HG03103 (cell line): ENCODE measurements around the gene RUNX2.
A peak's percentile ranks its signal among the peaks of the same experiment; 100 is the strongest.

Experiments
- ATAC-seq: cut with Tn5 transposase; IDR thresholded peaks from one replicate; pipeline ENCODE4 v1.9.1; 2021; ENCODE audit warnings: low read depth; ENCODE audit not compliant: unreplicated experiment

The RUNX2 gene

GRCh38 chr6:45477790-45478189 lies 149.7 kb downstream of the RUNX2 start:
- ATAC-seq, result no peak

DNA sequence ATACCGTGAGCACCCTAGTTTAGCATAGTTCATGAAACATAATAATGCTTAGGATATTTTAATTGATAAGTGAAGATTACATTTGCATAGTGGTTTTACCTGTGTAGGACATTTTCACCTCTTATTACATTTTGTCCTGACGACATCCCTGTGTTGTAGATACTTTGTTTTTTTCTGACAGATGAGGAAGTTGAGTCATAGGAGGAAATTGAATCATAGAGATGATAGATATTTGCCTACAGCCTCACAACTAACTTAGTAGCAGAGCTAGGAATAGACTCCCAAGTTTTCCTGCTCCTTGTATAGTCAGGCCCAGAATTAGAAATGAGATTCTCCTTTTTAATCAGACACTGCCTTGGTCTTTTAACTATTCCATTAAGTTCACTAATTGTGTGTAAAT lies 150.1 kb downstream of the RUNX2 start:
- ATAC-seq, result no peak

- peak; percentile 83 for ATAC-seq
These were observed 152.0 kb downstream of the RUNX2 start for GRCh38 chr6:45479834-45480751.

DNA sequence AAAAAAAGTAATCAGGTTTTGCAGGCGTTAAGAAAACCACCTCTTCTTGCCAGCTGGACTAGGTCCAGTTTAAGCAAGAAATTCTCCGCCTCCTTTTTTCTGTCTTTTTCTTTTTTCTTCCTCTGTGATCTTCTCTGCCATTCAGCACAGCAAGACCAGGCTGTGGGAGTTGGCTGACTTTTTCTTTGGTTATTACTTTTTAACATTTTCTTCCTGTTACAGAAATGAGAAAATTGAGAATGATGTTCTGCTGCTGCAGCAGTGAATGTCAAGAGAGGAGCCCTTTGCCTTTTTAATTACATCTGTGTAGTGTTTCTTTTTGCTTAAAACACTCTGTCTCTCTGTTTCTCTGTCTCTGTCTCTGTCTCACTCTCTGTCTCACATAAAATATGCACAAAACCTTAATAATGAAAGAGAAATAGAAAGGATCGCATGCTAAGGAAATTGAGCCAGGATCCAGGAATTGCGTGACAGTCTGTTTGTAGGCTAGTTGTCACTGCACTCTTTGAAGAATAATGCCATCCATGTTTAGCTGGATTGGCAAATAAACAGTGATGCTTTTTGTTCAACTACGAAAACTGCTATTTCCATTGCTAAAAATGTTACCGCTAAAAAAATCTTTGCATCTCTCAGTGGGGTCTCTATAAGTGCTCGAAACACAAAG lies 152.8 kb downstream of the RUNX2 start:
- no peak for ATAC-seq

GRCh38 chr6:45483021-45483420 lies 154.9 kb downstream of the RUNX2 start:
- ATAC-seq, result no peak

GRCh38 chr6:45483501-45483900 lies 155.4 kb downstream of the RUNX2 start:
- no peak for ATAC-seq

- ATAC-seq, result no peak
These were observed 158.6 kb downstream of the RUNX2 start for GRCh38 chr6:45486736-45487135.

DNA sequence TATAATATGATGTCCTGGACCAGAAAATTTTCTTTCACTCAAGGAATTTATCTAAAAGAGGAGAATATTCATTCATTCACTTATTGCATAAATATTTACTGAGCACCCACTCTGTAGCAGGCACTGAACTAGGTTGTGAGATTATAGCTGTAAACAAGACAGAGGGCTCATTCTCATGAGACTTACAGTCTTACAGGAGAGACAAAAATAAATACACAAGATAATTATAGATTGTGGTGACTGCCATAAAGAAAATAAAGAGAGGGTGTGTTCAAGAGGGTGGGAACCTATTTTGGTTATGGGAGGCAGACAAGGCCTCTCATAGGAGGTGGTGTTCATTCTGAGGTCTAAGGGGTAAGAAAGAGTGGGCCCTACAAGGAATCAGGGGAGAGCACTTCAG lies 159.5 kb downstream of the RUNX2 start:
- no peak for ATAC-seq

DNA sequence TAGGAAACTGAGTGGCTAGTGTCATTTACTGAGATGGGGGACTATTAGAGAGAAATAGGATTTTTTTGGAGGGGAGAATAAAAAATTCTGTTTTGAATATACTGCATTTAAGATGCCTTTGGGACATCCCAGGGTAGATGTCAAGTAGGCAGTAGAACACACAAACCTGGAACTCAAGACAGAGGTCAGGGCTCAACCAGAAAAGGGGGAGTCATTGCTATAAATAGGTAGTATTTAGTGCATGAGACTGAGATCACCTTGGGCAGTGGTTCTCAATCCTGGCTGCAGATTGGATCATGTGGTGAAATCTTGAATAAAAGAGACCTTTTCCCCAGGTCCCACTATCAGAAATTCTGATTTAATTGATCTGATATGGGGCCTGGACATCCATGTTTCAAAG lies 160.1 kb downstream of the RUNX2 start:
- no peak for ATAC-seq

DNA sequence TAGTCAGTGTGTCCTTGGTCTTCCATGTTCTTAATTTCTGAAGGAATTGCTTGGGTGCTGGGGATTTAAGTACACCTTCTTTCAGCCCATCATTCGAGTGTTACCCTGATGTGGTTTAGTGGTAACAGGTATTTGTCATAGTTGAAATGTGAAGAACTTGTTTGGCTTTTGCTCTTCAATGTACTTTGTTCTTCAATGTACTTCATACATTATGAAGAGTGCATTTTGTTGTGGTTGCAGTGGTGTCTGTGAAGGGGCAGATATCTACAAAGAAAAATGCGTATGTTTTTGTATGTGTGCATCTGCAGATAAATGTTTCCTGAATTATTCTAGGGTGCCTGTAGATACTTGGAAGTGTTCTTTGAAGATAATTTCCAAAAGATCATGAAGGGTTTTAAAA lies 160.8 kb downstream of the RUNX2 start:
- no peak for ATAC-seq

DNA sequence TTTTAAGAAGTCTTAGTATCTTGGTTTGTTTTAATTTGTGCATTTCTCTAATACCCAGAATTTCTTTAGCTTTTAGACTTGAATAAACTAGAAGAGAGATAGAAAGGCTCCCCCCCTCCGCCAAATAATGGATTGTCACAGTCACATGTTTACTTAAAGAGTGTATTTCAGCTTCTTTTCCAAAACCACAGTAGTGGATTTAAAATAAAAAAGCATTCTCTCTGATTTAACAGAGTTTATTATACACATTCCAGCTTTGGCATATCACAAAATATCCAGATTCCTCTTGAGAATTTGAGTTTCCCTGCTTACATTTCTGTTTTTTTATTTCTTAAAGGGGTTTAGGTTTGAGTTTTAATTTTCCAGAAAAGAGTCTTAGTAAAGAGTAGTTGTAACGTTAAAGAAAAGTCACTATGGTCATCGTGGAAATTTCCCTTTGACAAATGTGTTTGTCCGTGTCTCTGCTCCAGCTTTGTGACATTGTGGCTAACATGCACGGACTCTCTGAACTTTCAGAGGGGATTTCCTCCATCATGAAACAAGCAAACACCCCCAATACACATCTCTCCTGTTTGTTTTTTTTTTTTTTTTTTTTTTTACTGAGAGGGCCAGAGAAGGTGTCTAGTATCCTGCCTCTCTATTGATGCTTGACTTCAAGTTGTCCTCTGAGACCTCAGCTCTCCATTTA lies 163.1 kb downstream of the RUNX2 start:
- ATAC-seq, result no peak

- no peak for ATAC-seq
These were observed 163.7 kb downstream of the RUNX2 start for GRCh38 chr6:45491874-45492273.

- no peak for ATAC-seq
These were observed 165.6 kb downstream of the RUNX2 start for GRCh38 chr6:45493761-45494160.

DNA sequence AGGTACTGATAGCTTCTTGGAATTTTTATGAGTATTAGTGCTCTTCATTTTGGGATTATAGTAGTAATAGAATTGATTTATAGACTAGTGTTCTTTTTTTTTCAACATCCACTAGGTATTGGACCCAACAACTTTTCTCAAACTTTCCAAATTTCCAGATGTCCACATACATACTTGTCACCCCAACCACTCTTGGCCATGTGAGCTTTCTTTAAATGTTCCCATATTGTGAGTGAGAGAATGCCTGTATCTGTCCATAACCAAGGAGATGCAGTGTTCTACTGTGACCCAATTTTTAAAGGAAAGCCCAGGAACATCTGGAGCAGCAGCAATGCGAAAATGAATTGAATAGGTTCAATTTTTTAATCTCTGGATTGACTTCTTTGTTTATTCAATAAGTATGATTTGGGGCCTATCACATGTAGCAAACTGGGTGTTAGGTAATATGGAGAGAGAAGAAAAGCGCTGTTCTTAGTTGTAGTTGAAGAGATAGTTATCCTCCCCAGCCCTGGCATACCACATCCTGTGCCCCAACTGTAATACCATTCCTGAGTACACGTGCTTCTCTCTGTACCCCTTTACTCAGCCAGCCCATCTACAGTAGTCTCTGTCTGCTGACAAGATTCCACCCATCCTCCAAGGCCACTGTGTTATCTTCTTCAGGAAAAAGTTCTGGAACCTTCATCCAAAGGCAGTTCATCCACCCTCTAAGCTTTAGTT lies 166.4 kb downstream of the RUNX2 start:
- ATAC-seq, result no peak

GRCh38 chr6:45495429-45496084 lies 167.4 kb downstream of the RUNX2 start:
- ATAC-seq, result no peak

- no peak for ATAC-seq
These were observed 167.9 kb downstream of the RUNX2 start for GRCh38 chr6:45496085-45496433.

DNA sequence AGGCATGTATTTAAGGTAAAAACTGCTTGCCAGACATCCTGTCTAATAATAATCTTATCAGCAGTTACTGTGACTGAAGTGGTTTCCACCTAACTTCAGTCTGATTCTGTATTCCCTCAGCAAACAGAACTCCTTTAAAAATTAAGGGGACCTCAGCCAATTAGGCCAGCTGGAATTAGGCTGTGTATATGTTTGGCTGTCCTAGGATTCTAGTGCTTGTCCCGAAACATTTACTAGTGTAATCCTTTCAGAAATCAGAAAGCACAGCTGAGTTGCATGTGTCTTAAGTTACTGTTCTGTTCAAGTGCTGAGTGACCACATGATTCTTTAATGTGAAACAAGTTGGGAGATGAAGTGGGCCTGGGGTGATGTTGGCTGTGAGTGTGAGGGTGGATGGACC lies 170.5 kb downstream of the RUNX2 start:
- no peak for ATAC-seq

GRCh38 chr6:45500924-45501816 lies 173.0 kb downstream of the RUNX2 start:
- ATAC-seq, result no peak

GRCh38 chr6:45502456-45502855 lies 174.3 kb downstream of the RUNX2 start:
- no peak for ATAC-seq
